ENCODE measurements around the gene LPCAT1.

DNA sequence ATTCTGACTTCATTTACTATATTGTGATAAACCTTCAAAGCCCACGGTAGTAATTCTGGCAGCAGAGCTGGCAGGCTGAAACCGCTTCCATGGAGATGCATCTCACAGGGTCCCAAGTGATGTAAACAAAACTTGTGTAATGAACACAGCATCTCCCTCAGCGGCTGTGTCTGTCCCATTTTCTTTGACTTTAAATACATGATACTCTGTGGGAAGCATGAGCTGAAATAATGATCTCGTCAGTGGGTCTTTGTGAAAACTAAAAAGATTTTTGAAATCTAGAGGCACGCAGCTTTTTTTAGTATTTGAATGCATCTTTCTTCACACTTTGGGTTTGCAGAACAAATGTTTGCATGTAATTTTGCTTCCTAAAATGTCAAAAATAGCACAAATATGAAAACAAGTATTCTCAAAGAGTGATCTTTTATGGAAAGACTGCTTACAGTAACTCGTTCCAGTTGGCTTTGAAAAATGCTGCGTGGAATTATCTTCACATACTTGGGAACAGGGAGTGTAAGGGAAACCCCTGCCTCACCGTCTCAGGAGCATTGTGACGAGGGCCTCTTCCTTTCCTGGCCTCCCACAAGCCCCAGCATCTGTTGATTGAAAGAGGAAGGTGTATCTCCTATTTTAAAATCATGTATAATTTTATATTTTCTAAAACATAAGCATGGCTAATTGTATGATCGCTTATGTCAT, 18.1 kb upstream of the LPCAT1 start:
- no peak for TF ChIP-seq POLR2A (IDR thresholded peaks at IDR 0.05)
- TF ChIP-seq, protein P1, sequence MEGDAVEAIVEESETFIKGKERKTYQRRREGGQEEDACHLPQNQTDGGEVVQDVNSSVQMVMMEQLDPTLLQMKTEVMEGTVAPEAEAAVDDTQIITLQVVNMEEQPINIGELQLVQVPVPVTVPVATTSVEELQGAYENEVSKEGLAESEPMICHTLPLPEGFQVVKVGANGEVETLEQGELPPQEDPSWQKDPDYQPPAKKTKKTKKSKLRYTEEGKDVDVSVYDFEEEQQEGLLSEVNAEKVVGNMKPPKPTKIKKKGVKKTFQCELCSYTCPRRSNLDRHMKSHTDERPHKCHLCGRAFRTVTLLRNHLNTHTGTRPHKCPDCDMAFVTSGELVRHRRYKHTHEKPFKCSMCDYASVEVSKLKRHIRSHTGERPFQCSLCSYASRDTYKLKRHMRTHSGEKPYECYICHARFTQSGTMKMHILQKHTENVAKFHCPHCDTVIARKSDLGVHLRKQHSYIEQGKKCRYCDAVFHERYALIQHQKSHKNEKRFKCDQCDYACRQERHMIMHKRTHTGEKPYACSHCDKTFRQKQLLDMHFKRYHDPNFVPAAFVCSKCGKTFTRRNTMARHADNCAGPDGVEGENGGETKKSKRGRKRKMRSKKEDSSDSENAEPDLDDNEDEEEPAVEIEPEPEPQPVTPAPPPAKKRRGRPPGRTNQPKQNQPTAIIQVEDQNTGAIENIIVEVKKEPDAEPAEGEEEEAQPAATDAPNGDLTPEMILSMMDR (IDR thresholded peaks at IDR 0.05): no peak

Measured in testis (tissue), 2 donors.